ENCODE measurements around the gene GRIK4.

GRIK4 gene

GRCh38 chr11:120918257-120918656 lies 406.7 kb downstream of the GRIK4 start:
- H3K4me1 ChIP-seq (ENCODE audit: insufficient read depth, low read length, severe bottlenecking), result no peaks in the 10 kb centered on the region
- H3K9ac ChIP-seq (ENCODE audit: low read length), result no peak overlapping the region
- H3K27ac ChIP-seq (ENCODE audit: low read depth, low read length, poor library complexity, severe bottlenecking), result no peak overlapping the region
- no peaks in the 10 kb centered on the region for H3K9me3 ChIP-seq (ENCODE audit: low read length)
- no peaks in the 10 kb centered on the region for H3K9me2 ChIP-seq (ENCODE audit: low read depth, low read length)
- no peaks in the 10 kb centered on the region for H3F3A ChIP-seq (ENCODE audit: insufficient read depth, low read length)
- H3K36me3 ChIP-seq (ENCODE audit: insufficient read depth, low read length), result no peaks in the 10 kb centered on the region
- no peaks in the 10 kb centered on the region for H3K79me2 ChIP-seq (ENCODE audit: insufficient read depth, low read length)
- no peaks in the 10 kb centered on the region for H4K20me1 ChIP-seq (ENCODE audit: insufficient read depth, low read length)
- no peak overlapping the region for H3K4me2 ChIP-seq (ENCODE audit: low read length)
- H2AFZ ChIP-seq (ENCODE audit: low read length), result no peak overlapping the region
- TF ChIP-seq, protein P1, sequence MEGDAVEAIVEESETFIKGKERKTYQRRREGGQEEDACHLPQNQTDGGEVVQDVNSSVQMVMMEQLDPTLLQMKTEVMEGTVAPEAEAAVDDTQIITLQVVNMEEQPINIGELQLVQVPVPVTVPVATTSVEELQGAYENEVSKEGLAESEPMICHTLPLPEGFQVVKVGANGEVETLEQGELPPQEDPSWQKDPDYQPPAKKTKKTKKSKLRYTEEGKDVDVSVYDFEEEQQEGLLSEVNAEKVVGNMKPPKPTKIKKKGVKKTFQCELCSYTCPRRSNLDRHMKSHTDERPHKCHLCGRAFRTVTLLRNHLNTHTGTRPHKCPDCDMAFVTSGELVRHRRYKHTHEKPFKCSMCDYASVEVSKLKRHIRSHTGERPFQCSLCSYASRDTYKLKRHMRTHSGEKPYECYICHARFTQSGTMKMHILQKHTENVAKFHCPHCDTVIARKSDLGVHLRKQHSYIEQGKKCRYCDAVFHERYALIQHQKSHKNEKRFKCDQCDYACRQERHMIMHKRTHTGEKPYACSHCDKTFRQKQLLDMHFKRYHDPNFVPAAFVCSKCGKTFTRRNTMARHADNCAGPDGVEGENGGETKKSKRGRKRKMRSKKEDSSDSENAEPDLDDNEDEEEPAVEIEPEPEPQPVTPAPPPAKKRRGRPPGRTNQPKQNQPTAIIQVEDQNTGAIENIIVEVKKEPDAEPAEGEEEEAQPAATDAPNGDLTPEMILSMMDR (IDR thresholded peaks at IDR 0.05; ENCODE audit: low read length), result no peak
- no peak for TF ChIP-seq EZH2 (IDR thresholded peaks at IDR 0.05; ENCODE audit: borderline replicate concordance, low read length)
- H3K27me3 ChIP-seq (ENCODE audit: insufficient read depth, low read length), result no peaks in the 10 kb centered on the region
- no peak overlapping the region for H3K4me3 ChIP-seq (ENCODE audit: low read depth, low read length, poor library complexity, severe bottlenecking)

GRCh38 chr11:120919045-120919444 lies 407.5 kb downstream of the GRIK4 start:
- H3K9me3 ChIP-seq (ENCODE audit: low read length), result no peaks in the 10 kb centered on the region
- TF ChIP-seq EZH2 (IDR thresholded peaks at IDR 0.05; ENCODE audit: borderline replicate concordance, low read length), result no peak
- TF ChIP-seq, protein P1 (IDR thresholded peaks at IDR 0.05; ENCODE audit: low read length), result no peak
- no peaks in the 10 kb centered on the region for H3K27me3 ChIP-seq (ENCODE audit: insufficient read depth, low read length)
- no peak overlapping the region for H3K4me3 ChIP-seq (ENCODE audit: low read depth, low read length, poor library complexity, severe bottlenecking)
- H3K9me2 ChIP-seq (ENCODE audit: low read depth, low read length), result no peaks in the 10 kb centered on the region
- H3F3A ChIP-seq (ENCODE audit: insufficient read depth, low read length), result no peaks in the 10 kb centered on the region
- no peak overlapping the region for H3K27ac ChIP-seq (ENCODE audit: low read depth, low read length, poor library complexity, severe bottlenecking)
- no peaks in the 10 kb centered on the region for H4K20me1 ChIP-seq (ENCODE audit: insufficient read depth, low read length)
- H3K36me3 ChIP-seq (ENCODE audit: insufficient read depth, low read length), result no peaks in the 10 kb centered on the region
- no peak overlapping the region for H3K4me2 ChIP-seq (ENCODE audit: low read length)
- H3K4me1 ChIP-seq (ENCODE audit: insufficient read depth, low read length, severe bottlenecking), result no peaks in the 10 kb centered on the region
- no peak overlapping the region for H2AFZ ChIP-seq (ENCODE audit: low read length)
- H3K9ac ChIP-seq (ENCODE audit: low read length), result no peak overlapping the region
- no peaks in the 10 kb centered on the region for H3K79me2 ChIP-seq (ENCODE audit: insufficient read depth, low read length)

DNA sequence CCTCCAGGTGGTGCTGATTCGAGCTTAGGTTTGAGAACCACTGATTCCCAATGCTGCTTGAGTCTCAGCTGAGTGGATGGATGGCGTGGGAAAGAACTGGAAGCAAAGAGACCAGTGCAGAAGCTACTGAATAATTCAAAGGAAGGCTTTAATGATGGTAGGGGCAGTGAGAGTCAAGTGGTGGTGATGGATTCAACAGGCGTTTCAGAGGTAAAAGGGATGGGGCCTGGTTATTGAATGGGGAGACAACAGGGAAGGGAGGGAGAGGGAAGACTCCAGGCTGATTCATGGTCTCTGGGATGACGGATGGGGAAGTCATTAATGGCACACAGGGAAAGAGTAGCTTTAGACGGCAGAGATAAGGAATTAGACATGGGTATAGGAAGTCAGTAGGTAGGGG lies 408.0 kb downstream of the GRIK4 start:
- Histone ChIP-seq H3K4me3 (ENCODE audit: low read depth, low read length, poor library complexity, severe bottlenecking) (no peak overlapping the region), H3K36me3 (ENCODE audit: insufficient read depth, low read length) (no peaks in the 10 kb centered on the region), H4K20me1 (ENCODE audit: insufficient read depth, low read length) (no peaks in the 10 kb centered on the region), H3K9ac (ENCODE audit: low read length) (no peak overlapping the region), H3K4me2 (ENCODE audit: low read length) (no peak overlapping the region), H3F3A (ENCODE audit: insufficient read depth, low read length) (no peaks in the 10 kb centered on the region), H3K9me2 (ENCODE audit: low read depth, low read length) (no peaks in the 10 kb centered on the region), H3K9me3 (ENCODE audit: low read length) (no peaks in the 10 kb centered on the region), H3K79me2 (ENCODE audit: insufficient read depth, low read length) (no peaks in the 10 kb centered on the region), H2AFZ (ENCODE audit: low read length) (no peak overlapping the region), H3K27ac (ENCODE audit: low read depth, low read length, poor library complexity, severe bottlenecking) (no peak overlapping the region), H3K4me1 (ENCODE audit: insufficient read depth, low read length, severe bottlenecking) (no peaks in the 10 kb centered on the region), H3K27me3 (ENCODE audit: insufficient read depth, low read length) (no peaks in the 10 kb centered on the region)
- TF ChIP-seq EZH2 (IDR thresholded peaks at IDR 0.05; ENCODE audit: borderline replicate concordance, low read length), result no peak
- TF ChIP-seq, protein P1 (IDR thresholded peaks at IDR 0.05; ENCODE audit: low read length), result no peak

Measured in OCI-LY1 (cell line).